Superior temporal gyrus (tissue), 1 donor: Measurements from ENCODE around the gene ZNF440.
"Not testable (repeated sequence)": the region's sequence is repeated elsewhere in the genome, so short reads cannot be mapped to it uniquely, and the experiment has no call there.

Source experiments
- DNase-seq: peaks from one replicate; pipeline ENCODE4 v3.0.0-alpha.2; 2016; ENCODE audit errors: extremely low spot score

The ZNF440 gene

DNA sequence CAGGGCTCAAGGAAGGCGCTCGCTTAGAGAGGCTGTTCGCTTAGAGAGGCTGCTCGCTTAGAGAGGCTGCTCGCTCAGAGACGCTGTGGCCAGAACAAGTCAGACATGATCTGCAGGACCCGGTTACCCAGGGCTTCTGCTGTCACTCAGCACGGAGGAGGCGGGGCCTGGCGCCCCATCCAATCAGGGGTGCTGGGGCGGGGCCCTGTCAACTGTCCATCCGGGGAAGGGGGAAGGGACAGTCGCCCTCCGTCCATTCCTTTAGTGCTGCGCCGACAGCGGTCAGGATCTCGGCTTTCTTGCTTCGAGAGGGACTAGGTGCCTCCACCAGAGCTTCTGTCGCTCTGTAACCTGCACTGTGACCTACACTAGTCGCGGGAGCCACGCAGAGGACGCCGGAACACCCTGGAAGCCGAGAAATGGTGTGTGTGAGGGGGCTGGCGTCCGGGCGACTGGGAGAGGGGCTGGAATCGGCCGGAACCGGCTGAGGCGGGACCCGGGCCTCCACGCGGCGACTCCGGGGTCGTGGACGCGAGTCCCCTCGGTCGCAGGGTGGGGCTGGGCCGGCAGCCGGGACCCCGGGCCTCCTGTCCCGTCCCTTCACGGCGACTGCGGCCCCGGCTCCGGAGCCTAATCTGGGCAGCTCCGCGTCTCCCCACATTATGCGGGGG, at the start of gene ZNF440:
TSS of gene ZNF440 (plus strand) at position 245 of the 671 bp plus-strand sequence. CDS start at position 420, 175 bp downstream.
- DNase-seq = peak; percentile 97

DNA sequence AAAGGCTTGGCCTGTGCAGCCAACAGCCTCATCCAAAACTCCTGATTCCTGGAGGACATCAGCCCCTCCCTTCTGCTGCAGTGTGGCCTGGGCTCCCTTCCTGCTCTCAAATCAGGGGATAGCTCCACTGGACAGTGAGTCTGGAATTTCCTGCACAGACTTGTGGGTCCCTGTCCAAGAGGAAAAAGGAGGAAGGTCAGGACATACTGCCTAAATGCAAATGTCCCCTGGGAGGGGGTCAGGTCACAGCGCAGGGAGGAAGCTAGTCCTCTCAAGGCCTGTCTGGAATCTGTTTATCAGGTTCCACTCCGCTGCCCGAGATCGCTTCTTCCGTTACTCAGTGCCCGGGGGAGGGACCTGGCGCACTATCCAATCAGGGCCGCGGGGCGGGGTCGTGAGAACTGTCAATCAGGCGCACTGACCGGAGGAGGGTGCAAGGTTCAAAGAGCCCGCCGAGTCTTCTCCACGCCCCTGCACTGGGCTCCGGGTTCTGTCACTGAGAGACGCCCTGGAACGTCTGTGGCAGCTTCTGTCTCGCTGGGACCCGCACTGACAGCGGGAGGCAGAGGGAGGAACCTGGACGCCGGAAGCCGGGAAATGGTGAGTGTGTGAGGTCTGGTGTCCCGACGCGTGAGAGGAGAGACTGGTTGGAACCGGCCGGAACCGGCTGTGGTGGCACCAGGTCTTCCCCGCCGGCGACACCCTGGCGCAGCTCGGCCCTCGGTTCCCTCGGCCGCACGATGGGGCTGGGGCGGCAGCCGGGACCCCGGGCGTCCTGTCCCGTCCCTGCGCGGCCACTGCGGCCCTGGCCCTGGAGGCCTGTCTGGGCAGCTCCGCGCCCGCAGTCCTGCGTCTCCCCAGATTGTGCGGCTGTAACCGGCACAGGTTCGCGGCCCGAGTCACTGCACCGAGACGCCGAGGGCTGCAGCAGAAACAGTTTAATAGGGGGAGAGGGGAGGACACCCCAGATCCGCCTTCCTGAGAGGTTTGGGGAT, 47.2 kb upstream of the ZNF440 start, which contains the start of gene ZNF441:
TSS of gene ZNF441 (plus strand) at position 404 of the 995 bp plus-strand sequence. CDS start at position 598, 194 bp downstream.
- peak; percentile 98 for DNase-seq

DNA sequence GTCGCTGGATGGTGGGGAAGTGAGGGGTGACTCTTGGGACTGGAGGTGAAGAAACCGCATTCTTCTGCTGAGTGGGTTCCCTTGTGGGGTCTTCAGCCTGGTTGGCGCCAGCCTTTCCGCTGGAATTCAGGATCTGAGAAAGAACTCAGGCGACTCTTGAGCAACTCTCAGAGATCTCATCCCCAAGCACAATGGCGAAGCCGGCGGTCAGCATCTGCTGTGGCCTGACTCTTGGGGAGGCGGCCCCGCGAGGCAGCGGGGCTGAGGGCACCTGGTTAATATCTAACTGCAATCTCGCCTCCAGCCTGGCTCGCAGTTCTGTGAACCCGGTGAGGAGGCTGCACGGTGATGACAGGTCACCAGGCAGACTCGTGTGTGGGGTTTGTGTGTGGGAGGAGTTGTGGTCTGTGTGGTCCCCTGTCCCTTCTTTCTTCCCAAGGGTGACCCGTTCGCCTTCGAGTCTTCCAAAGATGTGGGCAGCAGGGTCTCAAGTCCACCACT, 46.4 kb upstream of the ZNF440 start:
- peak; percentile 10 for DNase-seq

DNA sequence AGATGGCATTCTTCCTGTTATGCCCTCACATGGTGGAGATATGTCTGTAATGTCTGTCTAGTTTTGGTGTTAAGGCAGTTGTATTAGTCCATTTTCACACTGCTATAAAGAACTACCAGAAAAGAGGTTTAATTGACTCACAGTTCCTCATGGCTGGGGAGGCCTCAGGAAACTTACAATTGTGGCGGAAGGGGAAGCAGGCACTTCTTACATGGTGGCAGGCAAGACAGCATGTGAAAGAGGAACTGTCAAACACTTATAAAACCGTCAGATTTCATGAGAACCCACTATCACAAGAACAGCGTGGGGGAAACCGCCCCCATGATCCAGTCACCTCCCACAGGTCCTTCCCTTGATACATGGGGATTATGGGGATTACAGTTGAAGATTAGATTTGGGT, 44.1 kb upstream of the ZNF440 start:
- no peak for DNase-seq

DNA sequence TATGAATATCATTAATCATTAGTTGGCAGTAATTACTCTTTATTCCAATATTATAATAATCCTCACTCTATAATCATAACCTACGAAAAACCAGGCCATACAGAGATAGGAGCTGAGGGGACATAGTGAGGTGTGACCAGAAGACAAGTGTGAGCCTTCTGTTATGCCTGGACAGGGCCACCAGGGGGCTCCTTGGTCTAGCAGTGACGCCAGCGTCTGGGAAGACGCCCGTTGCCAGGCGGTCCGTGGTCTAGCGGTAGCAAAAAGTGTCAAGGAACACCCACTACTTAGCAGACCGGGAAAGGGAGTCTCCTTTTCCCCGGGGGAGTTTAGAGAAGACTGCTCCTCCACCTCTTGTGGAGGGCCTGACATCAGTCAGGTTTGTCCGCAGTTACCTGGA, 42.6 kb upstream of the ZNF440 start:
- not testable (repeated sequence) for DNase-seq

DNA sequence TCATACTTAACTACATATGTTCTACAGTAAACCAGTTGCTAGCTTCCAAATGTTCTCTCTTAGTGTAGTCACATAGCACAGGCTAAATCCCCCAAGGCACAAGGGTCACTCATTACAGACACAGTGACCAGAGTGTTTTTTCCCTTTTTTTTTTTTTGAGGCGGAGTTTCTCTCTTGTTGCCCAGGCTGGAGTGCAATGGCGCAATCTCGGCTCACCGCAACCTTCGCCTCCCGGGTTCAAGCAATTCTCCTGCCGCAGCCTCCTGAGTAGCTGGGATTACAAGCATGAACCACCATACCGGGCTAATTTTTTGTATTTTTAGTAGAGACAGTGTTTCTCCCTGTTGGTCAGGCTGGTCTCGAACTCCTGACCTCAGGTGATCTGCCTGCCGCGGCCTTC, 37.4 kb upstream of the ZNF440 start:
- DNase-seq = not testable (repeated sequence)

DNA sequence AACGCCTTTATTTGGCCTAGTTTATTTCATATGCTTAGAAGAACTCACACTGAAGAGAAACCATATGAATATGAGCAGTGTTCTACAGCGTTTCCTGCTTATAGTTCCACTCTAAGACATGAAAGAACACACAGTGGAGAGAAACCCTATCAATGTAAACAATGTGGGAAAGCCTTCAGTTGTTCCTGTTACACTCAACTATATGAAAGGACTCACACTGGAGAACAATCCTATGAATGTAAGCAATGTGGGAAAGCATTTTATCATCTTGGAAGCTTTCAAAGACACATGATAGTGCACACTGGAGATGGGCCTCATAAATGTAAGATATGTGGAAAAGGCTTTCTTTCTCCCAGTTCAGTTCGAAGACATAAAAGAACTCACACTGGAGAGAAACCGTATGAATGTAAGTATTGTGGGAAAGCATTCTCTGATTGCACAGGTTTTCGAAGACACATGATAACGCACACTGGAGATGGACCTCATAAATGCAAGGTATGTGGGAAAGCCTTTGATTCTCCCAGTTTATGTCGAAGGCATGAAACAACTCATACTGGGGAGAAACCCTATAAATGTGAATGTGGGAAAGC, 33.5 kb upstream of the ZNF440 start:
- no peak for DNase-seq

DNA sequence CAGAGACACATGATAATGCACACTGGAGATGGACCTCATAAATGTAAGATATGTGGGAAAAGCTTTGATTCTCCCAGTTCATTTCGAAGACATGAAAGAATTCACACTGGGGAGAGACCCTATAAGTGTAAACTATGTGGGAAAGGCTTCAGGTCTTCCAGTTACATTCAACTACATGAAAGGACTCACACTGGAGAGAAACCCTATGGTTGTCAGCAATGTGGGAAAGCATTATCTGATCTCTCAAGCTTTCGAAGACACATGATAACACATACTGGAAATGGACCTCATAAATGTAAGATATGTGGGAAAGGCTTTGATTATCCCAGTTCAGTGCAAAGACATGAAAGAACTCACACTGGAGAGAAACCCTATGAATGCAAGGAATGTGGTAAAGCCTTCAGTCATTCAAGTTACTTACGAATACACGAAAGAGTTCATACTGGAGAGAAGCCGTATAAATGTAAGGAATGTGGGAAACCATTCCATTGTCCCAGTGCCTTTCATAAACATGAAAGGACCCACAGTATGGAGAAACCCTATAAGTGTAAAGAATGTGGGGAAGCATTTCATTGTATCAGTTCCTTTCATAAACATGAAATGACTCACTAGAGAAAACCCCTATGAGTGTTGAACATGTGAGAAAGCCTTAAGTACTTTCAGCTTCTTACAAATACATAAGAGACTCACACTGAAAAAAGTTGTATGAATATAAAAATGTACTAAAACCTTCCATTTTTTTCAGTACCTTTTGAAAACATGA, 32.6 kb upstream of the ZNF440 start:
- no peak for DNase-seq

DNA sequence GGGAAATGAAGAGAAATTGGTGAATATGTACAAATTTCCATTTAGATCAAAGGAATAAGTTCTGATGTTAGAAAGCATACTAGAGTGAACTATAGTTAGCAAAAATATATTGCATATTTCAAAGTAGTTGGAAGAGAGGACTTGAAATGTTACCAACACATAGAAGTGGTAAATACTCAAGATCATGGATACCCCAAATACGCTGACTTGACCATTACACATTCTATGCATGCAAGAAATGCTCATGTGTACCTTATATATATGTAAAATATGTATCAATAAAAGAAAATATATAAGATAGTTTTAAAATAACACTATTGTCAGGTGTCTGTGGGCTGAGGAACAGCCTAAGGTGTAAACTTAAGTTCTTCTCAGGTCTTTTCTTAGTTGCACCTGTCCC, 30.3 kb upstream of the ZNF440 start:
- DNase-seq = no peak

DNA sequence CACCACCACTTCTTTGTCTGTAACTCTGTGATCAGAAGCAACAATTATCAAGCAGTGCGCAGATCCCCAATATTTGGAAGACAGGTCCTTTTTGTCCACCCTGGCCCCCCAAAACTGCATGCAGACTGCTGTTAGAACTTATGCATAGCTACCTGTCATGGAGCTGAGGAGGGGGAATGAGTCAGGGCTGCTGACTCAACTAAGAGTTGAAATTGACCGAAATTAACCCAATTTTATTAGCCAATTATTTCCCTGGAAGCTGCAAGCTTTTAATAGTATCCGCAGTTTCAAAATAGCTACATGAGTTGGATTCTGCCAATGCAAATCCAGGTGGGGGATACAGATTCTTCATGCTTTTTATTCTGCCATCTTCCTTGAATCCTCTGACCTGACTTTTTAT, 29.7 kb upstream of the ZNF440 start:
- DNase-seq = no peak

DNA sequence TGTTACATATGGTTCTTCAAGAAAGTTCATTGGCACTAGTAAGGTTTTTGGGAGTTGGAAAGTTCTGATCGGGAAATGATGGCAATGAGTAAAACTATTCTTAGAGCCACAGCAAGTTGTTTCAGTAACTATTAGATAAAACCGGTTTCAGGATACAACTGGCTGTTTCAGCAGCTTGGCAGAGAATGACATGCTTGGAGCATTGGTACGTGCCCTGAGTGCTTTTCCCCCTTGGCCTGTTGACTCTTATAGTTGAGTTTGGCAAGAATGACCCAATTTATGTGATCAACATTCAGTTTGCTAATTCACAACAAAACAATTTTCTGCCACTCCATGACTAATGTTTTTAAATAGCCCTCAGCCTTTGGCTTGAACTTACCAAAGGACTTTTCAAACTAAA, 26.5 kb upstream of the ZNF440 start:
- DNase-seq = no peak

DNA sequence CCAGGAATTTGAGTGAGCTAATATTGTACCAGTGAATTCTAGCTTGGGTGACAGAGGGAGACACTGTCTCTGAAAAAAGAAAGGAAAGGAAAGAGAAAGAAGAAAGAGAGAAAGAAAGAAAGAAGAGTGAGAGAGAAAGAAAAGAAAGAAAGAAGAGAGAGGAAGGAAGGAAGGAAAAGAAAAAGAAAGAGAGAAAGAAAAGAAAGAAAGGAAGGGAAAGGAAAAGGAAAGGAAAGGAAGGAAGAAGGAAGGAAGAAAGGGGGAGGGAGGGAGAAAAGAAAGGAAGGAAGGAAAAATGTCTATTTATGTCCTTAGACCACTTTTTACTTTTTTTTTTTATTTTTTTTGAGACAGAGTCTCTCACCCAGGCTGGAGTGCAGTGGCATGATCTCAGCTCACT, 21.1 kb upstream of the ZNF440 start:
- DNase-seq = no peak

DNA sequence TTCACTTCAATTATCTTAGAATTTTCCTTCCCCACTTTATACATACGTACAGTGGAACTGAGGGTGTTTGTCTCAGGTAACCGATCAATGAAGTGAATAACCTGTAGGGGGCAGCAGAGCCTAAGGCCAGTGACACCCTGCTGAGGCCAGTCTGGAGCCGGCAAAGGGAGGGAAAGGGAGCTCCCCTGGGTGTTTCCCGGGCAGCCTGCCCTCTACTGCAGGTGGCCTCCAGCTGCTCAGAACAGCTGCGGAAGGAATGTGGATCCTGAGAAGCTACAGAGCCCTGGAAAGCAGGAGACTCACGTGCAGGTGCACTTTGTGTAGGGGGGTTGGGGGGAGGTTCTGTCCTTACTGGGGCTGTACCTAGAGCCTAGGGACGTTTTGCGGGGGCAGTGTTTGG, 16.6 kb upstream of the ZNF440 start:
- peak; percentile 94 for DNase-seq

DNA sequence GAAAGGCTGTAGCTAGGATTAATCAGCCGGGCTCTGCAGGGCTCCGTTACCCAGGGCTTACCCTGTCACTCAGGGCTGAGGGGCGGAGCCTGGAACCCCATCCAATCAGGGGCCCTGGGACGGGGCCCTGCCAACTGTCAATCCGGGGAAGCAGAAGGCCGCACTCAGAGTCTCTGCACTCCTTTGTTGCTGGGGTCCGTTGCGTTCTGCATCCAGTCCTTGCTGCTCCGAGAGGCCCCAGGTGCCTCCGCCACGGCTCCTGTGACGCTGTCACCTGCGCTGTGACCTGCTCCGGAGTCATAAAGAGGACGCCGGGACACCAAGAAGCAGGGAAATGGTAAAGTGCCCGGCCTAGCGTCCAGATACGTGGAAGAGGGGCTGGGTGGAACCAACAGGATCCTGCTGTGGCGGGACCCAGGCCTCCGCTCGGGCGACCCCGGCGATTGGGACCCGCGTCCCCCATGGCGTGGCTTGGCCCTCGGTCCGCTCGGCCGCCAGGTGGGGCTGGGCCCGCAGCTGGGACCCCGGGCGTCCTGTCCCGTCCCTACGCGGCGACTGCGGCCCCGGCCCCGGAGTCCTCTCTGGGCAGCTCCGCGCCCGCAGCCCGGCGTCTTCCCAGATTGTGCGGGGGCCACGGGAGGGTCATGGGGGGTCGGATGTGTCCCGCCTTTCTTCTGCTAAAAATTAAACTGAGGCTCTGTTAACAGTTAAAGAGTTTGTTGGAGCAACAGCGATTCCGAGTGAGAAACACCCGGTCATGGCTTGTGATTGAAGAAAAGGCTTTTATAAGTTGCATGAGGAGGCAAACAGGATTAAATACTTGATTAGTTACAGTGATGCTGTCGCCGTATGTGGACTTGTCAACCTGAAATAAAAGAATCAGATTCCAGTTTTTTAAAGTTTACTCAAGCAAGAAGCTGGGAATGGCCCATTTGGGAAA, 15.4 kb upstream of the ZNF440 start, which contains the start of gene ZNF491:
TSS of gene ZNF491 (plus strand) at position 133 of the 940 bp plus-strand sequence. CDS start 7,431 bp downstream, outside the sequence.
- DNase-seq = peak; percentile 95

DNA sequence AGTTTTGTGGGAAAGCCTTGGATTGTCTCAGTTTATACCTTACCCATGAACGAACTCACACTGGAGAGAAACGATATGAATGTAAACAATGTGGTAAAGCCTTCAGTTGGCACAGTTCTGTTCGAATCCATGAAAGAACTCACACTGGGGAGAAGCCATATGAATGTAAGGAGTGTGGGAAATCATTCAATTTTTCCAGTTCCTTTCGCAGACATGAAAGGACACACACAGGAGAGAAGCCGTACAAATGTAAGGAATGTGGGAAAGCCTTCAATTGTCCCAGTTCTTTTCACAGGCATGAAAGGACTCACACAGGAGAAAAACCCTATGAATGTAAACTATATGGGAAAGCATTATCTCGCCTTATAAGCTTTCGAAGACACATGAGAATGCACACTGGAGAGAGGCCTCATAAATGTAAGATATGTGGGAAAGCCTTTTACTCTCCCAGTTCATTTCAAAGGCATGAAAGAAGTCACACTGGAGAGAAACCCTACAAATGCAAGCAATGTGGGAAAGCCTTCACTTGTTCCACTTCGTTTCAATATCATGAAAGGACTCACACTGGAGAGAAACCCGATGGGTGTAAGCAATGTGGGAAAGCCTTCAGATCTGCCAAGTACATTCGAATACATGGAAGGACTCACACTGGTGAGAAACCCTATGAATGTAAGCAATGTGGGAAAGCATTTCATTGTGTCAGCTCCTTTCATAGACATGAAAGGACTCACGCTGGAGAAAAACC, 7.5 kb upstream of the ZNF440 start:
- DNase-seq = no peak

DNA sequence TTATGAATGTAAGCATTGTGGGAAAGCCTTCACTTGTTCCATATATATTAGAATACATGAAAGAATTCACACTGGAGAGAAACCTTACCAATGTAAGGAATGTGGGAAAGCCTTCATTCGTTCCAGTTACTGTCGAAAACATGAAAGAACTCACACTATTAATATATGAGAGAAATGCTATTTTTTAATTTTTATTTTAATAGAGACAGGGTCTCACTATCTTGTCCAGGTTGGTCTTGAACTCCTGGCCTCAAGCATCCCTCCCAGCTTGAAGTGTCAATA, 7.0 kb upstream of the ZNF440 start:
- no peak for DNase-seq

DNA sequence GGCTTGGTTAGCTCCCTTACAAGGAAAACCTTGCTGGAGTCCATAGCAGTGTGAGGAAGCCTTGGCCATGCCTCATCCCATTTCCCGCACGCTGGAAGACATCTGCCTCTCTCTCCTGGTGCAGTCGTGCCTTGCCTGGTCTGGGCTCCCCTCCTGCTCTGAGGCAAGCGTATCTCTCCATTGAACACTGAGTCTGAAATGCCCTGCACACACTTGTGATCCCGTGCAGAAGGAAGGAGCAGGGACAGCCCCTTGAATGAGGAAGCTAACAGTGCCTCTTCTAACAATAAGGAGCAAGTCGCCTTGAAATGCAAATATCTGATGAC, 407 bp upstream of the ZNF440 start:
- DNase-seq = no peak

DNA sequence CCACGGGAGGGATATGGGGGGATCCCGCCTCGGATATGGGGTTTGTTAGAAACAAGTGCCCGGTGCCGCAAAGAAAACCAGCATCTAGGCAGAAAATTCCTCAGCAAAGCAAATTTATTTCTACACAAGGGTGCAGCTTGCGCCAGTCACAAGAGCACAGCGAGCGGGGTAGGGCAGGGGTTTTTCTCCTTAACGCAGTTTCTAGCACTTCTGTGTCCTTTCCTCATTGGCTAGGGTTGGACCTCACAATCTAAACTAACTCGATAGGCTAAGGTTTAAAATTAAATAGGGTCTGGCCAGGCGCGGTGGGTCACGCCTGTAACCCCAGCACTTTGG, 595 bp downstream of the ZNF440 start:
- peak; percentile 16 for DNase-seq

DNA sequence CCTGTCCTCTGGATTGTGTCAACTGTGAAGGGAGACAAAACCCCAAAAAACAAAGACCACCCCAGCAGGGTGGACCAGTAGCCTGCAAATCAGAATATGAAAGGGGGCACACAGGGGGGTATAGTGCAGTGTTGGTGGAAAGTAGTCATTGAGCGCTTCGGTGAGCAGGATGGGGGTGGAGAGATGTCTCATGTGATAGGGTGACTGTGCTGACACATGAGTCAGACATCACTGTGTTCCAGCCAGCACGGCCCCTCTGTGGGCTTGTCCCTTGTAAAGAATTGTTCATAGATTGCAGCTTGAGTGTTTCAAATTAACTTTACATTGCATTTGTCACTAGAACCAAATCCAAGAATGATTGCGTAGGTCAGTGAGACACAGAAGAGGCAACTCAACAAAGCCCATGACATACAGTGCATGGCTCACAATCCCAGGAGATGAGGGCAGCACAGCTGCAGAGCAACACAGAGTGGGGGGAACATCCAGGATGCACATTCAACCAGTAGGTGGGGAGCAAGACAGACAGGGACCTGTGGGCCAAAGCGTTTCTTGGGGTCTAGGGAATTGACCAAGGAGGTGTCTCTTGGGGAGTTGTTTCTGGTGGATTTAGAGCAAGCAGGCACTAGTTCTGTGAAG, 7.5 kb downstream of the ZNF440 start:
- DNase-seq = peak; percentile 8
